Fibroblast of skin of abdomen (primary cell): Measurements from ENCODE around the gene ERICH6.

Experiments
- DNase-seq: peaks from one replicate; pipeline ENCODE4 v3.0.0-alpha.2; 2013

ERICH6 gene

DNA sequence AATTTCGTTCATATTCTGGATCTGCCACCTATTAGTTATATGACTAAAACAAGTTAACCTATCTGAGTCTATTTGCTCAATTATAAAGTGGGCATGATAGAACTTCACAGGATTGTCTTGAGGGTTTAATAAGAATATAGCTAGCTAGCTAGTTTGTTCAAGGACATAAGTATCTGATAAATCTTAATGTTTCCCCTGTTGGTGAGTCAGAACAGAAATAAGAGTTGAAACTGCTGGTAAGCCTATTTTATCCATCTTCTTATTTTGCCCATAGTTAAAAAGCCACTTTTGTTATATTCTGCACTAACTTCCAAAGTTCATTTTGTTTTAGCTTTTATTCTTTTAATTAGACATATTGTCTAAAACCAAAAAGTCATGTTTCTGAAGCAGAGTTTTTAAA lies 91.2 kb downstream of the ERICH6 start:
- no peak for DNase-seq

DNA sequence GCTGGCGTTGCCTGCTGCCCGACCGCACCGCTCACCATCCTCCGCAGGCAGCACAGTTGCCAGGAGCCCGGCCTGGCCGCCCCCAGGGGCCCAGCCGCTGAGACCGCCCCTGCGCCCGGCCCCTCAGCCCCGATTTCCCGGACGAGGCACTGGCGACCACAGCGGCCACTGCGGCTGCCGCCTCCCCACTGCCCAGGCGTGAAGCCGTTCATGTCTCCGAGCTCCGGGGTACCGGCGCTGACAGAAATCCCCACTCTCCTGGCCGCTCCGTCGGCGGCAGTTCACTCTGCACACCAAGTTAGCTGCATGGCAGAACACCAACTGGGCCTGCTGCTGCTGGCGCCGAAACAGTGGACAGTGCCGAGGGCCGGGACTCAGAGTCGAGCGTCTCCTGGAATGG lies 92.1 kb downstream of the ERICH6 start:
- DNase-seq, result no peak

DNA sequence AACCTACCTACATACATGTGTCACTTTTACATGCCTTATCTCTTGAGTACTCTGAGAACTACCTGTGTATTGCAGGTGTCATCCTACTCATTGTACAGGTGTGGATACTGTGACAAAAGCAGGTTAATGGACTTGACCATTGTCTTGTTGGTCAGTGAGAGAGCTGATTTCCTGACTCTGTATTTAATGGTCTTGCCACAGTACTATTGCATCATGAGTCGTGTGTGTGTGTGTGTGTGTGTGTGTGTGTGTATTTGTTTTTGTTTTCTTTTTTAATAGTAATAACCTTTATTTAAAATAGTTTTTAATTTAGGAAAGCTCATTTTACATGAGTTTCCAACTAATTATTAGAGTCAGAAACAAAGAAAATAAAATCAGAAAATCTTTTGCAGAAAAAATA lies 92.9 kb downstream of the ERICH6 start:
- no peak for DNase-seq

DNA sequence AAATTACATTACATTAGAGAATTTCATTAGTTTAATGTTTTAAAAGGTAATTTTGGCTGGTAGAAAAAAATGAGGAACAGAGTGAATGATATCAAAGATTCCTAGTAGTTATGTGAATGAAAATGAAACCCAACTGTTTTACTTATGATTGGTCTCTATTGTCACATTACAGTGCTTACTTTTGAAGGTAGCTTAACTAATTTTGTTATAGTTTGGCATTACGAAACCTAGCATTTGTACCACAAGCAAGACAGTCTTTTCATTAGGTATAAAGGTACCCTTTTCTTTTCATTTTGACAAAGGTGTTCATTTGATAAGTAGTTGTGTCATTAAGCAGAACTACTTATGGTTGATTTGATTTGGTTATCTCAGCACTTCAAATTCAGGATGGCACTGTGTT lies 93.7 kb downstream of the ERICH6 start:
- no peak for DNase-seq
